Osteocyte (in vitro differentiated cells): ENCODE results near the gene AGO1. TPM values are rescaled to one million over a fixed set of nuclear protein-coding genes. Genes with fewer than 3 reads are reported as not detected.
"Not testable (repeated sequence)": the region's sequence is repeated elsewhere in the genome, so short reads cannot be mapped to it uniquely, and the experiment has no call there.

Experiments used
- DNase-seq: peaks from one replicate; pipeline ENCODE4 v3.0.0; 2021; ENCODE audit warnings: mixed read lengths; ENCODE audit not compliant: unreplicated experiment; ENCODE audit errors: extremely low spot score
- H3K27ac Mint-ChIP-seq: one replicate; pipeline ENCODE4 v1.8.0; 2021; ENCODE audit warnings: mild to moderate bottlenecking, mixed read lengths; ENCODE audit not compliant: unreplicated experiment
- H3K27me3 Mint-ChIP-seq: one replicate; pipeline ENCODE4 v1.8.0; 2021; ENCODE audit warnings: mixed read lengths; ENCODE audit not compliant: unreplicated experiment
- H3K36me3 Mint-ChIP-seq: one replicate; pipeline ENCODE4 v1.8.0; 2021; ENCODE audit warnings: mixed read lengths; ENCODE audit not compliant: unreplicated experiment
- H3K4me1 Mint-ChIP-seq: one replicate; pipeline ENCODE4 v1.8.0; 2021; ENCODE audit warnings: mixed read lengths; ENCODE audit not compliant: unreplicated experiment
- H3K4me3 Mint-ChIP-seq: one replicate; pipeline ENCODE4 v1.8.0; 2021; ENCODE audit warnings: mild to moderate bottlenecking, moderate library complexity, mixed read lengths; ENCODE audit not compliant: unreplicated experiment
- H3K9me3 Mint-ChIP-seq: one replicate; pipeline ENCODE4 v1.8.0; 2021; ENCODE audit warnings: mixed read lengths; ENCODE audit not compliant: unreplicated experiment
- CTCF ChIP-seq: fragments of 200-600 bp; sonication (generic); IDR thresholded peaks from 2 replicates; pipeline ENCODE4 v1.5.0; 2021; ENCODE audit warnings: antibody characterized with exemption, mild to moderate bottlenecking, moderate library complexity
- total RNA-seq: library from RNA; stranded (reverse); gene quantifications from 2 replicates; pipeline ENCODE4 v1.2.1, GENCODE V29; 2021

Gene AGO1
- total RNA-seq, 1 donor from 2014 or later, result 34.1 TPM

- H3K9me3 Mint-ChIP-seq, result peaks cover 6% of the 10 kb centered on the region
- no peaks in the 10 kb centered on the region for H3K27me3 Mint-ChIP-seq
- H3K4me3 Mint-ChIP-seq, result no peak overlapping the region
- no peak overlapping the region for H3K27ac Mint-ChIP-seq
- no peaks in the 10 kb centered on the region for H3K4me1 Mint-ChIP-seq
- TF ChIP-seq CTCF, result no peak
- H3K36me3 Mint-ChIP-seq, result peaks cover 30% of the 10 kb centered on the region
- no peak for DNase-seq
These were observed 85.4 kb downstream of the AGO1 start for GRCh38 chr1:35968396-35968795.

- H3K9me3 Mint-ChIP-seq, result peaks cover 6% of the 10 kb centered on the region
- no peak overlapping the region for H3K27ac Mint-ChIP-seq
- H3K27me3 Mint-ChIP-seq, result no peaks in the 10 kb centered on the region
- DNase-seq, result no peak
- no peak for TF ChIP-seq CTCF
- H3K36me3 Mint-ChIP-seq, result peaks cover 48% of the 10 kb centered on the region
- H3K4me1 Mint-ChIP-seq, result no peaks in the 10 kb centered on the region
- H3K4me3 Mint-ChIP-seq, result no peak overlapping the region
These were observed 88.6 kb downstream of the AGO1 start for GRCh38 chr1:35971601-35972000.

- H3K4me3 Mint-ChIP-seq, H3K27me3 Mint-ChIP-seq, H3K27ac Mint-ChIP-seq, H3K4me1 Mint-ChIP-seq, DNase-seq, H3K9me3 Mint-ChIP-seq: not testable (repeated sequence)
- H3K36me3 Mint-ChIP-seq, result peaks cover 46% of the 10 kb centered on the region
These were observed 89.6 kb downstream of the AGO1 start for GRCh38 chr1:35972631-35973030.

- H3K9me3 Mint-ChIP-seq, result no peaks in the 10 kb centered on the region
- H3K27me3 Mint-ChIP-seq, result no peaks in the 10 kb centered on the region
- DNase-seq, result no peak
- TF ChIP-seq CTCF, result no peak
- H3K4me1 Mint-ChIP-seq, result no peaks in the 10 kb centered on the region
- no peak overlapping the region for H3K4me3 Mint-ChIP-seq
- H3K36me3 Mint-ChIP-seq, result peaks cover 42% of the 10 kb centered on the region
- H3K27ac Mint-ChIP-seq, result no peak overlapping the region
These were observed 97.1 kb downstream of the AGO1 start for GRCh38 chr1:35980090-35980489.

Other genes with a start within 250 kb of the AGO1 start
- 62.8 and 70.7 TPM in 2 replicates for gene PSMB2, start 241.7 kb upstream of the AGO1 start, total RNA-seq
- 18.8 TPM in 2 replicates for gene C1orf216, start 164.3 kb upstream of the AGO1 start, total RNA-seq
- gene CLSPN, start 113.2 kb upstream of the AGO1 start, total RNA-seq, result 7.0 and 7.7 TPM in 2 replicates
- 10.1 and 14.6 TPM in 2 replicates for gene AGO4, start 75.2 kb upstream of the AGO1 start, total RNA-seq
- 32.4 and 34.2 TPM in 2 replicates for gene AGO3, start 47.9 kb downstream of the AGO1 start, total RNA-seq
- gene TEKT2, start 200.9 kb downstream of the AGO1 start, total RNA-seq, result 0.39 and 0.70 TPM in 2 replicates
- 19.7 and 24.4 TPM in 2 replicates for gene ADPRS, start 205.7 kb downstream of the AGO1 start, total RNA-seq
- 8.2 and 10.1 TPM in 2 replicates for gene COL8A2, start 242.0 kb downstream of the AGO1 start, total RNA-seq